GM12878 (cell line): Measurements from ENCODE around the gene KLHL9. TPM values are rescaled to one million over a fixed set of nuclear protein-coding genes. Genes with fewer than 3 reads are reported as not detected.

Source experiments
- ATAC-seq: fragments of 200-7000 bp; cut with Tn5 transposase; 3 replicates; pipeline ENCODE4 v1.9.1; 2020; ENCODE audit warnings: mild to moderate bottlenecking, moderate library complexity
- BruUV-seq: library from RNA; stranded (reverse); fragments of 400-500 nt; replicated peaks from 2 replicates; lab custom pipeline; 2021; lab: Mats Ljungman, UMichigan
- CTCF ChIA-PET: fragments of 300-600 bp; sonication (Branson Sonifier 250); formaldehyde crosslinking; extraction: SDS; loops from one replicate; lab custom pipeline; 2021; ENCODE audit warnings: inconsistent platforms; lab: Yijun Ruan, JAX
- POLR2A ChIA-PET: fragments of 350-600 bp; formaldehyde crosslinking; extraction: SDS; loops from one replicate; lab custom pipeline; 2021; ENCODE audit warnings: inconsistent platforms; lab: Charles Lee
- RAD21 ChIA-PET: fragments of 300-600 bp; sonication (Branson Sonifier 250); formaldehyde crosslinking; loops from one replicate; lab custom pipeline; 2023; ENCODE audit warnings: antibody characterized with exemption; ENCODE audit not compliant: unreplicated experiment; lab: Charles Lee
- SMC1A ChIA-PET: fragments of 300-600 bp; sonication (Branson Sonifier 250); formaldehyde crosslinking; loops from one replicate; lab custom pipeline; 2023; ENCODE audit not compliant: unreplicated experiment, uncharacterized antibody; lab: Charles Lee
- DNase-seq: peaks from one replicate; pipeline ENCODE4 v3.0.0-alpha.2; 2011; ENCODE audit warnings: low read depth, low spot score
- FAIRE-seq: peaks from 3 replicates; lab custom pipeline; 2011; peaks lifted over from hg19 to GRCh38; lab: Jason Lieb, UNC
- H2AFZ ChIP-seq: 2 replicates; pipeline ENCODE4 v1.6.0; 2011; ENCODE audit warnings: low read depth, low read length, control low read depth; ENCODE audit not compliant: control insufficient read depth
- H3K27ac ChIP-seq: 2 replicates; pipeline ENCODE4 v1.5.1; 2011; ENCODE audit warnings: control low read depth; ENCODE audit not compliant: control insufficient read depth, insufficient read depth
- H3K27me3 ChIP-seq, 2 experiments: replicated peaks in 1 of 2; 2 replicates each; pipeline versions ENCODE4 v1.6.0 to v1.6.1; 2011; ENCODE audit warnings: low read length in 1 of 2; ENCODE audit not compliant: control insufficient read depth in 2 of 2, insufficient read depth in 2 of 2
- H3K36me3 ChIP-seq, 2 experiments: 2 replicates each; pipeline ENCODE4 v1.5.1; 2011; ENCODE audit warnings: low read length in 1 of 2; ENCODE audit not compliant: control insufficient read depth in 2 of 2, insufficient read depth in 2 of 2
- H3K4me1 ChIP-seq: 2 replicates; pipeline ENCODE4 v1.6.1; 2011; ENCODE audit warnings: mild to moderate bottlenecking, low read length, moderate library complexity, mixed read lengths; ENCODE audit not compliant: control insufficient read depth, insufficient read depth
- H3K4me2 ChIP-seq: 2 replicates; pipeline ENCODE4 v1.6.0; 2011; ENCODE audit warnings: control low read depth; ENCODE audit not compliant: control insufficient read depth, insufficient read depth
- H3K4me3 ChIP-seq: fragments of 200-600 bp; sonication (generic); 2 replicates; pipeline ENCODE4 v1.5.1; 2016
- H3K79me2 ChIP-seq: 2 replicates; pipeline ENCODE4 v1.6.0; 2011; ENCODE audit warnings: low read length; ENCODE audit not compliant: control insufficient read depth, insufficient read depth
- H3K9ac ChIP-seq: 2 replicates; pipeline ENCODE4 v1.8.0; 2011; ENCODE audit warnings: low read length, control low read depth, mixed read lengths; ENCODE audit not compliant: control insufficient read depth, insufficient read depth
- H3K9me3 ChIP-seq: replicated peaks from 3 replicates; pipeline ENCODE4 v1.5.1; 2011; ENCODE audit warnings: mild to moderate bottlenecking, low read length; ENCODE audit not compliant: control insufficient read depth, insufficient read depth
- H4K20me1 ChIP-seq: 2 replicates; pipeline ENCODE4 v1.6.0; 2011; ENCODE audit not compliant: control insufficient read depth, insufficient read depth
- ATF3 ChIP-seq: IDR thresholded peaks from 2 replicates; pipeline ENCODE4 v1.6.1; 2011; ENCODE audit warnings: low read depth, mild to moderate bottlenecking, low read length, moderate library complexity, borderline replicate concordance; ENCODE audit errors: extremely low read depth
- IKZF1 ChIP-seq: fragments of 450-650 bp; conservative IDR thresholded peaks from 2 replicates; pipeline ENCODE4 v1.6.1; 2017; ENCODE audit warnings: antibody characterized with exemption, mild to moderate bottlenecking
- NFYA ChIP-seq: IDR thresholded peaks from 2 replicates; pipeline ENCODE4 v1.6.1; 2011; ENCODE audit warnings: low read depth, mild to moderate bottlenecking, low read length, improper control_type of control experiment, borderline replicate concordance
- TAF1 ChIP-seq: IDR thresholded peaks from 2 replicates; pipeline ENCODE4 v1.6.1; 2011; ENCODE audit warnings: mild to moderate bottlenecking, low read depth, low read length, borderline replicate concordance
- ZNF207 ChIP-seq: fragments of 450-650 bp; IDR thresholded peaks from 2 replicates; pipeline ENCODE4 v1.6.1; 2014; ENCODE audit warnings: antibody characterized with exemption, mild to moderate bottlenecking, borderline replicate concordance
- WGBS: methylation state at CpG from one replicate; pipeline ENCODE4 v1.1.6; 2016; ENCODE audit warnings: low lambda C conversion rate; ENCODE audit not compliant: insufficient replicate concordance, insufficient coverage; ENCODE audit errors: missing lambda C conversion rate; 5-methylcytosine and 5-hydroxymethylcytosine counted together
- in situ Hi-C: fragments of 300-500 bp; cut with MboI; formaldehyde crosslinking; loops from 9 replicates; pipeline ENCODE4 v1.14.3; 2018; ENCODE audit warnings: mixed read lengths
- intact Hi-C: fragments of 100-400 bp; cut with micrococcal nuclease; formaldehyde crosslinking; loops from one replicate; pipeline ENCODE4 v1.14.2; 2022; ENCODE audit not compliant: unreplicated experiment
- polyA plus RNA-seq, 11 experiments: library from polyadenylated mRNA; depleted of rRNA in 4 of 11; unstranded in 6 of 11; stranded (reverse) in 5 of 11; fragments of >200 nt; fragmentation: Nextera tagmentation in 4 of 11; fragmentation: Illumina TruSeq in 1 of 11; extraction: Ambion mirVana in 4 of 11; extraction: Trizol in 1 of 11; gene quantifications; 1 replicate in 1 of 11; 2 replicates in 10 of 11; pipeline versions ENCODE4 v1.2.1 to v1.2.3, GENCODE V29; 2011 to 2016; ENCODE audit warnings: inconsistent platforms in 2 of 11, missing spikeins in 2 of 11, low read depth in 1 of 11
- total RNA-seq, 4 experiments: library from RNA; depleted of rRNA in 3 of 4; stranded (reverse); fragments of >200 nt in 3 of 4; fragmentation: Illumina TruSeq in 1 of 4; extraction: Trizol in 1 of 4; gene quantifications; 2 replicates each; pipeline versions ENCODE4 v1.2.1 to v1.2.3, GENCODE V29; 2013 to 2021
- TF ChIP-seq, protein P1 (sequence below): IDR thresholded peaks from 2 replicates; pipeline ENCODE4 v1.6.1; 2011; ENCODE audit warnings: low read depth, low read length, improper control_type of control experiment, borderline replicate concordance

Gene KLHL9
- total and polyA plus RNA-seq, 10 of the 15 experiments (the other 5 are each of a cell fraction or from before 2014, with no cell fraction given): 3.8 to 37.7 (median 17.4) TPM

- SMC1A ChIA-PET: interaction anchor here (1.1 to 7.4 kb wide), 8 partner anchors 9 to 134 kb away, joined by 3 to 57 read pairs (median 5); no protein-coding TSS in a partner anchor
These were observed 14.7 kb downstream of the KLHL9 start for GRCh38 chr9:21320465-21320864.

More at GRCh38 chr9:21320465-21320864, 14.7 kb downstream of the KLHL9 start:
- no peak overlapping the region for H3K4me2 ChIP-seq
- no peak overlapping the region for H3K9ac ChIP-seq
- intact Hi-C loops (no loop called here), in situ Hi-C loops (loop anchor here (10.0 kb wide), 1 partner anchor 134 kb away; no protein-coding TSS in a partner anchor)
- TF ChIP-seq, protein P1, sequence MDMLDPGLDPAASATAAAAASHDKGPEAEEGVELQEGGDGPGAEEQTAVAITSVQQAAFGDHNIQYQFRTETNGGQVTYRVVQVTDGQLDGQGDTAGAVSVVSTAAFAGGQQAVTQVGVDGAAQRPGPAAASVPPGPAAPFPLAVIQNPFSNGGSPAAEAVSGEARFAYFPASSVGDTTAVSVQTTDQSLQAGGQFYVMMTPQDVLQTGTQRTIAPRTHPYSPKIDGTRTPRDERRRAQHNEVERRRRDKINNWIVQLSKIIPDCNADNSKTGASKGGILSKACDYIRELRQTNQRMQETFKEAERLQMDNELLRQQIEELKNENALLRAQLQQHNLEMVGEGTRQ: no peak
- TF ChIP-seq NFYA (no peak), ZNF207 (no peak), TAF1 (no peak), IKZF1 (no peak), ATF3 (no peak)
- WGBS: 74% methylated on average over 2 of the region's 2 CpGs
- POLR2A ChIA-PET: interaction anchor here (1.2 kb wide), 1 partner anchor 77 kb away, joined by 3 read pairs; no protein-coding TSS in a partner anchor
- no peaks in the 10 kb centered on the region for H3K27me3 ChIP-seq
- H3K79me2 ChIP-seq: no peaks in the 10 kb centered on the region
- no peak overlapping the region for H2AFZ ChIP-seq
- H3K36me3 ChIP-seq: peaks cover 0 to 17% of the 10 kb centered on the region in 2 experiments; a peak in 3 of 4 replicates
- FAIRE-seq: no peak
- H3K9me3 ChIP-seq: no peaks in the 10 kb centered on the region
- no peak for DNase-seq
- CTCF ChIA-PET: interaction anchor here (0.6 to 6.4 kb wide), 15 partner anchors 10 to 468 kb away, joined by 3 to 35 read pairs (median 4); no protein-coding TSS in a partner anchor
- no peak for ATAC-seq
- H4K20me1 ChIP-seq: no peaks in the 10 kb centered on the region
- RAD21 ChIA-PET: interaction anchor here (0.8 to 1.8 kb wide), 6 partner anchors 10 to 112 kb away, joined by 3 to 4 read pairs (median 4); no protein-coding TSS in a partner anchor
- H3K4me3 ChIP-seq: no peak overlapping the region
- no peak overlapping the region for H3K27ac ChIP-seq
- BruUV-seq: no TSS peak
- no peaks in the 10 kb centered on the region for H3K4me1 ChIP-seq
